Subcutaneous adipose tissue (tissue), 4 donors: ENCODE results near the gene DERL2. TPM values are rescaled to one million over a fixed set of nuclear protein-coding genes. Genes with fewer than 3 reads are reported as not detected.

Experiments used
- CTCF ChIP-seq: fragments of 450-650 bp; IDR thresholded peaks from one replicate; pipeline ENCODE4 v1.5.1; 2016; ENCODE audit warnings: low read depth, mild to moderate bottlenecking, control low read depth, antibody characterized with exemption, moderate library complexity
- total RNA-seq, 4 donors: library from RNA; depleted of rRNA; stranded (reverse); fragments of >200 nt; gene quantifications; one replicate each; pipeline ENCODE4 v1.1.0, GENCODE V29; 2016

DERL2 gene
- total RNA-seq, 4 donors from 2014 or later: 25.8 to 55.9 (median 32.8) TPM

- no peak for TF ChIP-seq CTCF
These were observed 21.1 kb downstream of the DERL2 start for GRCh38 chr17:5464717-5465507.

GRCh38 chr17:5446786-5447185 lies 39.2 kb downstream of the DERL2 start:
- no peak for TF ChIP-seq CTCF

- TF ChIP-seq CTCF: no peak
These were observed 41.8 kb downstream of the DERL2 start for GRCh38 chr17:5444209-5444608.

- no peak for TF ChIP-seq CTCF
These were observed 42.2 kb downstream of the DERL2 start for GRCh38 chr17:5443728-5444127.

GRCh38 chr17:5439446-5439764 lies 46.6 kb downstream of the DERL2 start:
- TF ChIP-seq CTCF: no peak

GRCh38 chr17:5438716-5439445 lies 47.1 kb downstream of the DERL2 start, which contains the start of gene C1QBP:
TSS of gene C1QBP (minus strand) at chr17:5439155. CDS start at chr17:5439073, 82 bp downstream.
- no peak for TF ChIP-seq CTCF

- no peak for TF ChIP-seq CTCF
These were observed 48.2 kb downstream of the DERL2 start for GRCh38 chr17:5437721-5438317.
